ENCODE measurements around the gene RHOBTB1. TPM values are rescaled to one million over a fixed set of nuclear protein-coding genes. Genes with fewer than 3 reads are reported as not detected.

The RHOBTB1 gene
- total RNA-seq, 1 experiment from 2014 or later, result 2.5 TPM

GRCh38 chr10:60921633-60922032, 22.4 kb downstream of the RHOBTB1 start:
- H3K14ac ChIP-seq (ENCODE audit: insufficient read depth, low read length), result no peak overlapping the region
- no peak overlapping the region for H2AK5ac ChIP-seq (ENCODE audit: insufficient read length, low read length)
- no peak overlapping the region for H3K23ac ChIP-seq (ENCODE audit: insufficient read length, low read depth, low read length)
- no peak for TF ChIP-seq CTCF (conservative IDR thresholded peaks at IDR 0.05)
- H3K9ac ChIP-seq (ENCODE audit: extremely low read depth, insufficient read length, low read length), result no peak overlapping the region
- Mint-ChIP-seq H3K36me3 (ENCODE audit: insufficient read depth in 1 of 3, low read depth in 3 of 3) (peaks cover 0 to 11% (median 0%) of the 10 kb centered on the region in 3 experiments; a peak in 2 of 7 replicates), H3K4me3 (no peak overlapping the region), H3K4me1 (peaks cover 0 to 10% of the 10 kb centered on the region in 2 experiments; a peak in 2 of 4 replicates), H3K27ac (peak overlapping the region in 1 of 3 experiments; percentile 50; a peak in 1 of 7 replicates), H3K27me3 (ENCODE audit: low read depth) (no peaks in the 10 kb centered on the region), H3K9me3 (no peaks in the 10 kb centered on the region; a peak in 1 of 5 replicates)
- H3T11ph ChIP-seq (ENCODE audit: low read length), result no peak overlapping the region
- no peak overlapping the region for H2AFZ ChIP-seq (ENCODE audit: low read length)
- no peaks in the 10 kb centered on the region for H3K23me2 ChIP-seq (ENCODE audit: insufficient read length, low read depth, low read length, poor library complexity, severe bottlenecking)
- H2BK120ac ChIP-seq (ENCODE audit: low read depth, low read length, poor library complexity, severe bottlenecking), result no peak overlapping the region
- H3K56ac ChIP-seq (ENCODE audit: insufficient read length, low read depth, low read length), result no peak overlapping the region
- H4K8ac ChIP-seq (replicated peaks; ENCODE audit: insufficient read length, low read depth, low read length), result no peak overlapping the region
- no peak overlapping the region for H3K4me2 ChIP-seq (ENCODE audit: insufficient read depth, insufficient read length, low read length)
- H2BK20ac ChIP-seq (ENCODE audit: low read depth, low read length, poor library complexity, severe bottlenecking), result no peak overlapping the region
- H3K4me1 ChIP-seq (ENCODE audit: insufficient read depth, low read length), result no peaks in the 10 kb centered on the region
- H4K91ac ChIP-seq (ENCODE audit: insufficient read length, low read depth, low read length), result no peak overlapping the region
- no peak overlapping the region for H2BK15ac ChIP-seq (ENCODE audit: low read depth, low read length)
- H4K20me1 ChIP-seq (ENCODE audit: control insufficient read depth, insufficient read depth, insufficient read length), result no peaks in the 10 kb centered on the region
- WGBS (ENCODE audit: extremely low coverage, insufficient read length, low lambda C conversion rate), result no CpG with 5 or more reads among the region's 2 CpGs
- no peaks in the 10 kb centered on the region for H3K9me3 ChIP-seq (ENCODE audit: control insufficient read depth, low read depth, low read length)
- H3K4ac ChIP-seq (ENCODE audit: low read depth, low read length), result no peak overlapping the region
- no peak overlapping the region for H2BK5ac ChIP-seq (ENCODE audit: insufficient read length, low read length)
- no peak overlapping the region for H4K5ac ChIP-seq (ENCODE audit: insufficient read length, low read depth, low read length)
- no peak overlapping the region for H3K27ac ChIP-seq (ENCODE audit: insufficient read length, low read depth, low read length)
- no peaks in the 10 kb centered on the region for H3K79me2 ChIP-seq (ENCODE audit: insufficient read depth, low read length)
- H3K27me3 ChIP-seq (ENCODE audit: insufficient read depth, low read length), result no peaks in the 10 kb centered on the region
- no peaks in the 10 kb centered on the region for H3K79me1 ChIP-seq (ENCODE audit: insufficient read depth, low read depth, low read length, poor library complexity, severe bottlenecking)
- H2BK12ac ChIP-seq (ENCODE audit: insufficient read length, low read depth, low read length), result no peak overlapping the region
- H3K18ac ChIP-seq (ENCODE audit: insufficient read length, low read depth, low read length), result no peak overlapping the region
- DNase-seq, result no peak

Data from H9 (cell line).